Gastroesophageal sphincter (tissue), 4 donors: ENCODE results near the gene PNLIPRP1. TPM values are rescaled to one million over a fixed set of nuclear protein-coding genes. Genes with fewer than 3 reads are reported as not detected.

Source experiments
- ATAC-seq: fragments of 150-250 bp; one replicate; pipeline ENCODE4 v1.9.1; 2016; ENCODE audit warnings: mild to moderate bottlenecking, moderate library complexity
- H3K27ac ChIP-seq, 4 donors: fragments of 200-600 bp; sonication (generic) in 3 of 4; 1 replicate in 3 of 4; 2 replicates in 1 of 4; pipeline ENCODE4 v1.5.1; 2016 to 2019
- H3K27me3 ChIP-seq: fragments of 200-600 bp; sonication (generic); one replicate; pipeline ENCODE4 v1.5.1; 2019
- H3K36me3 ChIP-seq, 2 donors: fragments of 200-600 bp; sonication (generic); one replicate each; pipeline ENCODE4 v1.5.1; 2019; ENCODE audit warnings: control low read depth in 1 of 2
- H3K4me1 ChIP-seq, 3 donors: fragments of 200-600 bp; sonication (generic); 1 replicate in 2 of 3; 2 replicates in 1 of 3; pipeline ENCODE4 v1.5.1; 2016 to 2019; ENCODE audit warnings: control low read depth in 2 of 3
- H3K4me3 ChIP-seq, 2 donors: fragments of 200-600 bp; sonication (generic); one replicate each; pipeline ENCODE4 v1.5.1; 2019; ENCODE audit warnings: mild to moderate bottlenecking in 1 of 2, moderate library complexity in 1 of 2
- H3K9me3 ChIP-seq, 3 donors: fragments of 200-600 bp; sonication (generic); one replicate each; pipeline ENCODE4 v1.5.1; 2017 to 2019; ENCODE audit warnings: control low read depth in 2 of 3
- CTCF ChIP-seq, 4 experiments: fragments of 200-600 bp in 2 of 4; fragments of 450-650 bp in 2 of 4; sonication (generic) in 1 of 4; IDR thresholded peaks; one replicate each; pipeline ENCODE4 v1.5.1; 2017 to 2019; ENCODE audit warnings: antibody characterized with exemption in 4 of 4, mild to moderate bottlenecking in 2 of 4, moderate library complexity in 2 of 4
- WGBS, 2 donors: methylation state at CpG; one replicate each; pipeline ENCODE4 v1.1.5; 2018; ENCODE audit warnings: low coverage in 1 of 2; 5-methylcytosine and 5-hydroxymethylcytosine counted together
- total RNA-seq, 4 donors: library from RNA; depleted of rRNA; stranded (reverse); fragments of >200 nt; gene quantifications; one replicate each; pipeline ENCODE4 v1.1.0, GENCODE V29; 2016

Gene PNLIPRP1
- total RNA-seq, 4 donors from 2014 or later, result not detected

DNA sequence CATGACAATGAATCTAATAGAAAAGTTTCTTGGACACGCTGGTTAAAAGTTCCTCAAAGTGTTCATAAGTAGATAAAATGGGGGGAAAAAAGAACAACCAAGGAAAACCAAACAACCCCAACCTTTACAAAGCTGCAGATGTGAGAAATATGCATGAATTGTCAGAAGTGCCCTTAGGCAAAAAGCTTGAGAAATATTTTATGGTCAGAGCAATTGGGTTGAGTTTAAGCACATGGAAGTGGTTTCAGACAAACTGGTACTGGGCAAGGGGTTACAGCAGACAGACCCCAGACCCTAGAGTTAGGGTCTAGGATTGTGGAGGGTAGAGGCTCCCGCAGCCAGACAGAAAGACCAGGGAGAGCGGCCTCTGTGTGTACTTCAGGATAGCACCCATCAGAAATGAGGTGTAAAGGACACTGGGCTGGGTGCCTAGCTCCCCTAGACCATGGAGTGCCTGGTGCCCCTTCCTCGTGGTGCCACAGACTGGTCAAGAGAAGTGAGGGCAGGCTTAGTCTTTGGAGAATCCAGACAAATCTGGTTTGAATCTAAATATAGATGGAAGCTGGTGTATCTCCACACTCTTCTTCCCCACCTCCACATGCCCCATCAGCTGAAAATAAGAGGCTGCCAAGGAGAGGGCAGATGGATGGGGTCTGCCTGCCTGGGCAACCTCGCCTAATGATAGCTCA is 67.2 kb downstream of the PNLIPRP1 start:
- Histone ChIP-seq H3K27ac (no peak overlapping the region), H3K36me3 (no peaks in the 10 kb centered on the region), H3K4me3 (no peak overlapping the region), H3K27me3 (peaks cover 15% of the 10 kb centered on the region), H3K4me1 (no peaks in the 10 kb centered on the region), H3K9me3 (no peaks in the 10 kb centered on the region)
- 77 to 78% methylated on average over 2 to 3 of the region's 5 CpGs for WGBS, 2 donors
- ATAC-seq, result no peak
- TF ChIP-seq CTCF (IDR thresholded peaks at IDR 0.05), result no peak

Other genes starting within 250 kb of the PNLIPRP1 start
- gene PNLIPRP3, start 163.1 kb upstream of the PNLIPRP1 start, total RNA-seq, result under 1 TPM in 1 of 4 donors, not detected in 3; 0.30 TPM
- gene PNLIP, start 45.0 kb upstream of the PNLIPRP1 start, total RNA-seq, result not detected
- not detected for gene PNLIPRP2, start 30.0 kb downstream of the PNLIPRP1 start, total RNA-seq
- 10 to 100 TPM; 12.3 to 26.3 (median 20.6) TPM for gene HSPA12A, start 151.6 kb downstream of the PNLIPRP1 start, total RNA-seq